HG02973 (cell line): ENCODE measurements around the gene GRIN1.

Source experiments
- ATAC-seq: cut with Tn5 transposase; IDR thresholded peaks from one replicate; pipeline ENCODE4 v1.9.1; 2021; ENCODE audit warnings: moderate library complexity; ENCODE audit not compliant: unreplicated experiment

The GRIN1 gene

GRCh38 chr9:137161558-137162486 is 22.9 kb downstream of the GRIN1 start:
- no peak for ATAC-seq

GRCh38 chr9:137162505-137163364 is 23.8 kb downstream of the GRIN1 start:
- ATAC-seq: no peak

GRCh38 chr9:137163365-137163715 is 24.4 kb downstream of the GRIN1 start:
- ATAC-seq: no peak

- no peak for ATAC-seq
These were observed 24.9 kb downstream of the GRIN1 start for GRCh38 chr9:137163805-137164204.

GRCh38 chr9:137164370-137165249 is 25.7 kb downstream of the GRIN1 start:
- ATAC-seq: no peak

GRCh38 chr9:137165250-137165836 is 26.4 kb downstream of the GRIN1 start:
- no peak for ATAC-seq

GRCh38 chr9:137166380-137167229 is 27.7 kb downstream of the GRIN1 start:
- ATAC-seq: no peak

- no peak for ATAC-seq
These were observed 28.4 kb downstream of the GRIN1 start for GRCh38 chr9:137167277-137167746.

GRCh38 chr9:137167747-137168572 is 29.0 kb downstream of the GRIN1 start:
- ATAC-seq: no peak

- ATAC-seq: no peak
These were observed 29.6 kb downstream of the GRIN1 start for GRCh38 chr9:137168573-137168903.

GRCh38 chr9:137168904-137169856 is 30.2 kb downstream of the GRIN1 start:
- no peak for ATAC-seq

- ATAC-seq: no peak
These were observed 31.0 kb downstream of the GRIN1 start, which contains the start of gene LRRC26 for GRCh38 chr9:137169896-137170358. Gene LRRC26 (minus strand): TSS chr9:137170051. CDS start chr9:137169943, 108 bp downstream.

GRCh38 chr9:137170486-137171148 is 31.7 kb downstream of the GRIN1 start:
- ATAC-seq: no peak

GRCh38 chr9:137171149-137171900 is 32.4 kb downstream of the GRIN1 start:
- no peak for ATAC-seq

- no peak for ATAC-seq
These were observed 34.2 kb downstream of the GRIN1 start for GRCh38 chr9:137172901-137173795.
